Measurements from ENCODE around the gene LTA.
"Not testable (repeated sequence)": the region's sequence is repeated elsewhere in the genome, so short reads cannot be mapped to it uniquely, and the experiment has no call there.

The LTA gene

GRCh38 chr6:31541658-31542521, 30.2 kb upstream of the LTA start, which contains the start of gene DDX39B:
Gene DDX39B (minus strand): TSS chr6:31542003. CDS start chr6:31540532, 1,471 bp downstream.
- peak within 1 kb of the TSS; percentile 91 for H3K27ac ChIP-seq
- DNase-seq (ENCODE audit: low read depth, low spot score) = peak; percentile 76

DNA sequence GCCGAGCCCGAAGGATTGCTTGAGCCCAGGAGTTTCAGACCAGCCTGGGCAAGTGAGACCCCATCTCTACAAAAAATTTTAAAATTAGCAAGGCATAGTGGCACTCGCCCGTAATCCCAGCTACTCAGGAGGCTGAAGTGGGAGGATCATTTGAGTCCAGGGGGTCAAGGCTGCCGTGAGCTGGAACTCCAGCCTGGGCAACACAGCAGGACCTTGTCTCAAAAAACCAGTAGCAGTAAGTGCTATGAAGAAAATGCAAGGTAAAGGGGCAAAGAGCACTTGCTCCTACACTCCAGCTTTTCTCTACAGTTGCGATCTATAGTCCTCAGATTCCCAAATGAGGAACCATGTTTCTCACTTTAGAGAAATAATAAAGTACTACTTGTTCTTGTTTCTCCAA, 28.4 kb upstream of the LTA start:
- DNase-seq (ENCODE audit: low read depth, low spot score) = no peak
- H3K27ac ChIP-seq = no peak overlapping the region

- DNase-seq (ENCODE audit: low read depth, low spot score) = no peak
- H3K27ac ChIP-seq = no peak overlapping the region
These were observed 27.4 kb upstream of the LTA start for GRCh38 chr6:31544676-31545075.

GRCh38 chr6:31545291-31545690, 26.8 kb upstream of the LTA start:
- H3K27ac ChIP-seq = no peak overlapping the region
- no peak for DNase-seq (ENCODE audit: low read depth, low spot score)

DNA sequence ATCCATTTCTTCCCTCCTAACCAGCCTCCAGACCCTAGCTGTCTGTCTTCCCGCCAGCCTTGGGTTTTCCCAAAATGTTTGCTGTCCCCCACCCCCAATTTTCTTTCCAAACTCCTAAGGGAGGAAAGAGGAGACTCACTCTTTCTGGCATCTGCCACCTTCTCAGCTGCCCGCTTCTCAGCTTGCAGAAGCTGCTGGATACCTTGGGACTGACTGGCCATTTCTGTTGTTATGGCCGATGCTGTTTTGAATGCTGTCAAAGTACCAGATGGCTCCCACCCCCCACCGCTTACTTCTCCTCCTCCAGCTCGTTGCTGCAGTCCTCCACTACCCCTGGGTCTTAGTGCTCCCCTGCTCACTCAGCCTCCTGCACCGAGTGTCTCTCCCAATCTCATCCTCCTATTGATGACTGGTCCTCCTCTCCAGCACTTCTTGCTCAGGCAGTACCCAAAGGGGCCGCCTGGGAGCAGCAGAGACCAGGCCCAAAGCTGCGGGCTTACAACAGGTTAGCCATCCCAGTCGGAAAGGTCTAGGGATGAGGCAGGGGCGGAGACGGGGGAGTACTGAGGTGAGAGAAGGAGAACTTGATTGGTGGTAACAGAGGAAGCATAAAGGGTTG, 25.6 kb upstream of the LTA start, which contains the start of gene ATP6V1G2:
TSS of gene ATP6V1G2 (minus strand) at position 270 of the 619 bp plus-strand sequence. CDS start at position 221, 49 bp downstream.
- H3K27ac ChIP-seq = peak within 1 kb of the TSS; percentile 94
- DNase-seq (ENCODE audit: low read depth, low spot score) = peak; percentile 80

- peak; percentile 73 for DNase-seq (ENCODE audit: low read depth, low spot score)
These were observed 24.9 kb upstream of the LTA start, which contains the start of gene NFKBIL1 for GRCh38 chr6:31546958-31547726. Gene NFKBIL1 (plus strand): TSS chr6:31547608. CDS start chr6:31547695, 87 bp downstream.

GRCh38 chr6:31547727-31548543, 24.2 kb upstream of the LTA start:
- H3K27ac ChIP-seq = peak overlapping the region; percentile 94
- DNase-seq (ENCODE audit: low read depth, low spot score) = no peak

More at GRCh38 chr6:31546958-31547726, 24.9 kb upstream of the LTA start, which contains the start of gene NFKBIL1:
- H3K27ac ChIP-seq = peak within 1 kb of the TSS; percentile 94

- no peak for DNase-seq (ENCODE audit: low read depth, low spot score)
- peak overlapping the region; percentile 94 for H3K27ac ChIP-seq
These were observed 23.6 kb upstream of the LTA start for GRCh38 chr6:31548544-31548873.

DNA sequence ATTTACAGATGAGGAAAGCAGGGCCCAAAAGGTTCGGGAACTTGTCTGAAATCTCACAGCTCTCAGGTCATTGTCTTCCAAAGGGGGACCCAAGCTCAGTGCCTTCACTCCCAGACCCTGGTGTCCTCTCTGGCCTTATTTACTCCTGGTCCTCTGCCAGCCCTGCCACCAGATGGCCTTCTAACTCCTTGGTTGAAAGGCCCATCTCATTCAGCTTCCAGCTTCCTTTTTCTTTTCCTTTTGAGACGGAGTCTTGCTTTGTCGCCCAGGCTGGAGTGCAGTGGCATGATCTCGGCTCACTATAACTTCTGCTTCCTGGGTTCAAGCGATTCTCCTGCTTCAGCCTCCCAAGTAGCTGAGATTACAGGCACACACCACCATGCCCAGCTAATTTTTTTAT, 20.7 kb upstream of the LTA start:
- H3K27ac ChIP-seq; DNase-seq (ENCODE audit: low read depth, low spot score): not testable (repeated sequence)

DNA sequence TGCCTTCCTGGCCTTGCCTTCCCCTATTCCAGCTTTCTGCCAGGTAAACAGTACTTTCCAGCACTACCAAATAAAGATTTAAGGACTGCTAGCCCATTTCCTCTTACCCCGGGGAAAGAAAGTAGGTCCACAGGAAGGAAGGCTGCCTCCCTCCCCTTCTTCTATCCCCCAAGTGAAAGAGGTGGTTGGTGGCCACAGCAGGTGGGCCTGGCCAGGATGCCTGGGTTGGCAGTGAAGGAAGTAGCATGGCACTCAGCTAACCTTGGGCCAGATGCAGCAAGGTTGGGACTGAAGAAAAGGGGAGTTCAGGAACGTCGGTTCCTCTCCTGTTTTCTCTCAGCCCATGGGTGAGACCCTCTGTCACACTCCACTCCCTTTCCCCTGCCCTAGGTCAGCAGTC, 15.8 kb upstream of the LTA start:
- no peak overlapping the region for H3K27ac ChIP-seq
- no peak for DNase-seq (ENCODE audit: low read depth, low spot score)

DNA sequence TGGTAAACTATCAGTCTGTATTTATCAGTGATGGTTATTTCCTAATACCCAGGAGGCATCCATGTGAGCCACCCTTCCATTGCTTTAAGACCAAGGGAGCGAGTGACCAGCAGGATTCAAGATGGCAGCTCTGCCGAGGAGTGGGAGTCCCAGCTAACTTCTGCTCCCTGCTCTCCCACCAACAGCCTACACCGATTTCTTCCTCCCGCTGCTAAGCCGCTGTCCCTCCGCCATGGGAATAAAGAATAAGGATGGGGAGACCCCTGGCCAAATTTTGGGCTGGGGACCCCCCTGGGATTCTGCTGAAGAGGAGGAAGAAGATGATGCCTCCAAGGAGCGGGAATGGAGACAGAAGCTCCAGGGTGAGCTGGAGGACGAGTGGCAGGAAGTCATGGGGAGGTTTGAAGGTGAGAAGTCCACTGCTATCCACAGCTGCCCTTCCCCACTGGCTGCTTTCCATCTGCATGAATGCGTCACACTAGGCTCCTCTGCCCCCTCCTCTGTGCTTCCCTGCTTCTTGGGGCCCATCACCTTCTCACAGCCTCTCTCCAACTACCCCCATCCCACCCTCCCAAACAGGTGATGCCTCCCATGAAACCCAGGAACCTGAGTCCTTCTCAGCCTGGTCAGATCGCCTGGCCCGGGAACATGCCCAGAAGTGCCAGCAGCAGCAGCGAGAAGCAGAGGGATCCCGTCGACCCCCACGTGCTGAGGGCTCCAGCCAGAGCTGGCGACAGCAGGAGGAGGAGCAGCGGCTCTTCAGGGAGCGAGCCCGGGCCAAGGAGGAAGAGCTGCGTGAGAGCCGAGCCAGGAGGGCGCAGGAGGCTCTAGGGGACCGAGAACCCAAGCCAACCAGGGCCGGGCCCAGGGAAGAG, 14.4 kb upstream of the LTA start:
- DNase-seq (ENCODE audit: low read depth, low spot score) = no peak
- H3K27ac ChIP-seq = no peak overlapping the region

- H3K27ac ChIP-seq = no peak overlapping the region
- no peak for DNase-seq (ENCODE audit: low read depth, low spot score)
These were observed 13.8 kb upstream of the LTA start for GRCh38 chr6:31558318-31558625.

DNA sequence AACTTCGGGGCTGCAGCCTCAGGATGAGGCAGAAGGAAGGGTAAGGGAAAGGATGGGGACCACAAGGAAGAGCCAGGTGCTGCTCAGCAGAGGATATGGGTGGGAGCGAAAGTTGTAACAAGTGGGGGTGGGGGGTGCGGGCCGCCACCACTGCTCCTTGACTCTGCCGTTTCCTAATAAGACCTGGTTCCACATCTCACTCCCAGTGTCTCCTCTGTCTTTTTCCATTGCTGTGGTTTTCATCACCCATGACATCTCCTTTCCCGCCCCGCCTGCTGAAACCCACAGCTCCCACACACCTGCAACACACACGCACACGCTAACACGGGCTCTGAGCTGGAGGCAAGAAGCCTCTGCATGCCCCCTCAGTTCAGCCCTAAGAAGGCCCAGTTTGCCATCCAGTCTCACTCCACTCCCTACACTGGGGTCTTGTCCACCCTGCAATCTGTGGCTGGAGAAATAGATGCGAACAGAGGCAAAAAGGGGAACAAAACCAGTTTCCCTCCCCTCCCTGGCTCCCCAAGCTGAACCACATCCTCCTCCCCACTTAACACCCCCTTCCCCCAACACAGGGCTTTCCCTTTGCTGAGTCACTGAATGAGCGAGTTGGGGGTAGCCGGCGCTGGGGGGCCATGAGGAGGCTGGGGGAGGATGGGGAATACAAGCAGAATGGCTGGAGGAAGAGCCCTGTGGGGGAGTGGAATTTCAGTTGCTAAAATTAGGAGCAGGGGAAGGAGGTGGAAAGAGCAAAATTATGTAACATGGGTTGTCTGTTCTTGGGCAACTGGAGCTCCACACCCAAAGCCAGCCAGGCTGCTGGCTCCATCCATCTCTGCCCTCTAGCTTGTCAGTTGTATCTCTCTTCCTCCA, 13.2 kb upstream of the LTA start:
- peak overlapping the region; percentile 42 for H3K27ac ChIP-seq

DNA sequence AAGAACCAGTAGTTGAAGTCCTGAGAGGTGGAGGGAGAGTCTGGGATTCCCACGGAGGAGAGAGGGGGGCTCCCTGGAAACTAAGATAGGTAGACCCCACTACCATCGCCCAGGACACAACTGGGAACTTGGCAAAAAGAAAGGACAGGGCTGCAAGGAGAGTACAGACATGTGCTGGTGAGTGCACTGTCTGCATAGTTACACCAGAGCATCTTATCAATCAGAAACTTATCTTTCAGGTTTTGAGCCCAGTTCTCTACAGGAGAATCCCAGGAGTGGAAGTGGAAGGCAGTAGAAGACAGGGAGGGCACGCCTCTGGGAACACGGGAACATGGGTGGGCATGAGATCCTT, 12.5 kb upstream of the LTA start:
- DNase-seq (ENCODE audit: low read depth, low spot score) = no peak
- H3K27ac ChIP-seq = peak overlapping the region; percentile 42

More for the DNA sequence above, 13.2 kb upstream of the LTA start:
- no peak for DNase-seq (ENCODE audit: low read depth, low spot score)

- H3K27ac ChIP-seq = peak overlapping the region; percentile 42
- DNase-seq (ENCODE audit: low read depth, low spot score) = no peak
These were observed 12.0 kb upstream of the LTA start for GRCh38 chr6:31559958-31560696.

- DNase-seq (ENCODE audit: low read depth, low spot score) = no peak
- H3K27ac ChIP-seq = peak overlapping the region; percentile 42
These were observed 11.4 kb upstream of the LTA start for GRCh38 chr6:31560697-31561058.

GRCh38 chr6:31567531-31568370, 4.3 kb upstream of the LTA start:
- H3K27ac ChIP-seq = no peak overlapping the region
- DNase-seq (ENCODE audit: low read depth, low spot score) = no peak

All from epithelial cell of prostate (primary cell).